ENCODE measurements around the gene C5orf15. TPM values are rescaled to one million over a fixed set of nuclear protein-coding genes. Genes with fewer than 3 reads are reported as not detected.

C5orf15 gene
- total RNA-seq, 3 donors from 2014 or later (not counting 1 experiment from before 2014, with no cell fraction given), result 15.2 to 19.9 (median 18.0) TPM

DNA sequence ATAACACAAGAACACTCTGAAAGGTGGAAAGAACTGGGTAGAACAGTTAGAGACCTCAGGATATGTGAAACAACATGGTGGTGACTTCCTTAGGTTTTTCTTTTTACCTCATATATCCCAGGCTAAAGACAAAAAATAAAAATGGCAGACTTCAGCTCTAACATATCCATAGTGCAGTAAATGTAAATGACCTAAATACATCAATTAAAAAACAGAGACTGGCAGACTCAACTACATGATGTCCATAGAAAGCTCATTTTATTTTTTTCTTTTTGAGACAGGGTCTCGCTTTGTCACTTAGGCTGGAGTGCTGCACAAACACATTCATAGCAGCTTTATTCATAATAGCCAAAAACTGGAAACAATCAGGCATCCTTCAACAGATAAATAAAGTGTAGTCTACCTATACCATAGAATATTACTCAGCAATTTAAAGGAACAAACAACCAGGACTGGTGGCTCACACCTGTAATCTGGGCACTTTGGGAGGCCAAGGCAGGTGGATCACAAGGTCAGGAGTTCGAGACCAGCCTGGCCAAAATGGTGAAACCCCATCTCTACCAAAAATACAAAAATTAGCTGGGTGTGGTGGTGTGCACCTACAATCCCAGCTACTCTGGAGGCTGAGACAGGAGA lies 4.8 kb downstream of the C5orf15 start:
- Histone ChIP-seq H3K27ac (ENCODE audit: low read length) (no peak overlapping the region), H3K4me1 (ENCODE audit: control insufficient read depth, insufficient read depth, low read length) (peaks cover 9% of the 10 kb centered on the region), H3K27me3 (ENCODE audit: control insufficient read depth, insufficient read depth, low read length) (no peaks in the 10 kb centered on the region), H3K9me3 (ENCODE audit: control insufficient read depth, insufficient read depth, low read length) (no peaks in the 10 kb centered on the region), H3K36me3 (ENCODE audit: control insufficient read depth, insufficient read depth, low read length) (no peaks in the 10 kb centered on the region), H3K4me3 (ENCODE audit: low read length) (no peak overlapping the region)
- Mint-ChIP-seq H3K27ac (no peak overlapping the region), H3K36me3 (peaks cover 6% of the 10 kb centered on the region), H3K4me3 (no peak overlapping the region), H3K9me3 (no peaks in the 10 kb centered on the region), H3K4me1 (peaks cover 34 to 39% of the 10 kb centered on the region in 2 donors), H3K27me3 (ENCODE audit: low read depth in 2 of 2) (no peaks in the 10 kb centered on the region)
- DNase-seq (no peak), ATAC-seq (no peak)
- 100% methylated on average over 2 of the region's 2 CpGs for WGBS (ENCODE audit: insufficient coverage)
- intact Hi-C loops (cut with micrococcal nuclease), result no loop called here
- TF ChIP-seq CTCF (IDR thresholded peaks at IDR 0.05), result no peak

DNA sequence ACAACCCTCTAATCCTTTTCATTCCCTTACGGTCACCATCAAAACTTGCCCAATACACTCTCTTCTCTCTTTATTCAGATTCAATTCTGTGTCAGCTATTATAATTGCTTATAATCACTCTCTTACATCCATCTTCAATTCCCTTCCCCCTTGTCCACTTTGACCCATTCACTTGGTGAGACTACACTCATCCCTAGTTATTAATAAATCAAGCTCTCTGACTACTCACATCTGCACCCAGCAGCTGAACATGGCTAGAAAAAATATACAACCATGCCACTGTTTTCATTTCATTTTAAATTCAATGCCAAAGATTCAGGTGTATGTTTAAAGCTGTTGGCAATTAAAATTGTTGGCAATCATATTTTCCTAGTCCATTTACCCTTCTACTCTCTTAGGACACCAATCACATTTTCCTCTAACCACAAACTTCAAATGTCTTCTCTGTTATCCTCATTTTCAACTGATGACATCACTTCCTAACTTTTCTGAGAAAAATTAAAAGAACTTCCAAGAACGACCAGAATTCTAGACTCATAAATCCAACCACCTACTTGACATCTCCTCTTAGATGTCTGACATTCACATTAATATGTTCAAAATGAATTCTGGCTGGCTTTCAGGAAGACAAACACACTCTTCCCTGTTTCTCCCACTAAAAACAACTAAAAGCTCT lies 5.5 kb downstream of the C5orf15 start:
- intact Hi-C loops (cut with micrococcal nuclease), result no loop called here
- Histone ChIP-seq H3K27me3 (ENCODE audit: control insufficient read depth, insufficient read depth, low read length) (no peaks in the 10 kb centered on the region), H3K36me3 (ENCODE audit: control insufficient read depth, insufficient read depth, low read length) (peaks cover 2% of the 10 kb centered on the region), H3K27ac (ENCODE audit: low read length) (no peak overlapping the region), H3K9me3 (ENCODE audit: control insufficient read depth, insufficient read depth, low read length) (no peaks in the 10 kb centered on the region), H3K4me3 (ENCODE audit: low read length) (no peak overlapping the region), H3K4me1 (ENCODE audit: control insufficient read depth, insufficient read depth, low read length) (peaks cover 8% of the 10 kb centered on the region)
- Mint-ChIP-seq H3K4me3 (no peak overlapping the region), H3K27ac (no peak overlapping the region), H3K9me3 (no peaks in the 10 kb centered on the region), H3K36me3 (peaks cover 6% of the 10 kb centered on the region), H3K27me3 (ENCODE audit: low read depth in 2 of 2) (no peaks in the 10 kb centered on the region), H3K4me1 (peaks cover 28 to 33% of the 10 kb centered on the region in 2 donors)
- WGBS (ENCODE audit: insufficient coverage), result 72% methylated on average over 2 of the region's 2 CpGs
- DNase-seq, result no peak
- ATAC-seq, result no peak
- no peak for TF ChIP-seq CTCF (IDR thresholded peaks at IDR 0.05)

DNA sequence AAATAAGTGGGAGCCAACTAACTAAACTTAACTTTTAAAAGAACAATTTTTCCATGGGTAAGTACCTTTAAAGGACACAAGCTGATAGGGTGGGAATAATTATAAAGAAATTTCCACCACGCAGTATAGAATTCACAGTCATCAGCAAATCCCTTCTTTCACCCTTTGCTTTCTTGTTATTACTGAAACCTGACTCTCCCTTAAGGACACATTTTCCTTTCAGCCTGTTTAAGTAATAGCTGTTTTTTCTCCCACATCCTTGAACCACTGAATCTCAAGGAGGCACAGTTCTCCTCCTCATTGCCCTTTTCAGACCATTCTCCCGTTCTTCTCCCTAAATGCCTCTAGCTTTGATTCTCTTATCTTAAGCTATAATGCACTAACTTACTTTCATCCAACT lies 6.3 kb downstream of the C5orf15 start:
- DNase-seq (no peak), ATAC-seq (no peak)
- H3K36me3 ChIP-seq (ENCODE audit: control insufficient read depth, insufficient read depth, low read length), result peaks cover 9% of the 10 kb centered on the region
- Mint-ChIP-seq H3K9me3 (no peaks in the 10 kb centered on the region), H3K4me1 (peaks cover 20 to 25% of the 10 kb centered on the region in 2 donors), H3K27ac (no peak overlapping the region), H3K4me3 (no peak overlapping the region), H3K27me3 (ENCODE audit: low read depth in 2 of 2) (no peaks in the 10 kb centered on the region), H3K36me3 (peaks cover 6% of the 10 kb centered on the region)
- intact Hi-C loops (cut with micrococcal nuclease), result no loop called here
- TF ChIP-seq CTCF (IDR thresholded peaks at IDR 0.05), result no peak
- no peak overlapping the region for H3K4me3 ChIP-seq (ENCODE audit: low read length)
- no peaks in the 10 kb centered on the region for H3K27me3 ChIP-seq (ENCODE audit: control insufficient read depth, insufficient read depth, low read length)
- H3K27ac ChIP-seq (ENCODE audit: low read length), result no peak overlapping the region
- 100% methylated on average over 2 of the region's 2 CpGs for WGBS (ENCODE audit: insufficient coverage)
- H3K9me3 ChIP-seq (ENCODE audit: control insufficient read depth, insufficient read depth, low read length), result no peaks in the 10 kb centered on the region
- peaks cover under 1% of the 10 kb centered on the region for H3K4me1 ChIP-seq (ENCODE audit: control insufficient read depth, insufficient read depth, low read length)

Data from natural killer cell (primary cell).